HEK293 (cell line): ENCODE data around the gene ATP13A1.

Experiments used
- CTCF ChIA-PET: fragments of 350-600 bp; formaldehyde crosslinking; extraction: SDS; loops from one replicate; lab custom pipeline; 2021; ENCODE audit warnings: antibody characterized with exemption; lab: Yijun Ruan, JAX
- POLR2A ChIA-PET: fragments of 300-600 bp; formaldehyde crosslinking; extraction: SDS; loops from one replicate; lab custom pipeline; 2020; ENCODE audit warnings: antibody characterized with exemption, inconsistent platforms; lab: Yijun Ruan, JAX
- H3K27ac ChIP-seq: fragments of 200-500 bp; sonication (Bioruptor generic); 2 replicates; pipeline ENCODE4 v1.5.1; 2014; ENCODE audit warnings: low read depth, low read length, control low read depth, inconsistent platforms; ENCODE audit errors: extremely low read depth
- H3K36me3 ChIP-seq, 2 experiments: fragments of 200-500 bp in 1 of 2; sonication (Bioruptor generic) in 1 of 2; 1 replicate in 1 of 2; 2 replicates in 1 of 2; pipeline ENCODE4 v1.5.1; 2014 to 2017; ENCODE audit warnings: inconsistent platforms in 2 of 2, low read length in 2 of 2; ENCODE audit not compliant: control insufficient read depth in 2 of 2, insufficient read depth in 1 of 2
- H3K4me1 ChIP-seq: fragments of 200-500 bp; sonication (Bioruptor generic); 2 replicates; pipeline ENCODE4 v1.5.1; 2014; ENCODE audit warnings: mild to moderate bottlenecking, low read length, inconsistent platforms; ENCODE audit not compliant: control insufficient read depth, insufficient read depth
- H3K4me3 ChIP-seq: 2 replicates; pipeline ENCODE4 v1.5.1; 2011; ENCODE audit warnings: low read depth, mild to moderate bottlenecking, control low read depth, low read length, moderate library complexity
- H3K9me3 ChIP-seq: fragments of 200-500 bp; sonication (Bioruptor generic); 2 replicates; pipeline ENCODE4 v1.5.1; 2014; ENCODE audit warnings: low read depth, low read length, inconsistent platforms; ENCODE audit not compliant: control insufficient read depth, insufficient read depth
- CTCF ChIP-seq: fragments of 450-650 bp; formaldehyde crosslinking; IDR thresholded peaks from 2 replicates; pipeline ENCODE4 v1.5.1; 2016; ENCODE audit warnings: missing biosample characterization, missing genetic modification characterization
- GLI2 ChIP-seq: fragments of 450-650 bp; formaldehyde crosslinking; IDR thresholded peaks from 2 replicates; pipeline ENCODE4; 2017; ENCODE audit warnings: missing biosample characterization, missing genetic modification characterization, low read depth, borderline replicate concordance
- HIC1 ChIP-seq: fragments of 450-650 bp; formaldehyde crosslinking; IDR thresholded peaks from 2 replicates; pipeline ENCODE4 v1.5.1; 2016; ENCODE audit warnings: missing biosample characterization, missing genetic modification characterization
- IKZF3 ChIP-seq: fragments of 450-650 bp; IDR thresholded peaks from 2 replicates; pipeline ENCODE4 v1.5.0; 2018; ENCODE audit warnings: missing biosample characterization, mild to moderate bottlenecking, missing genetic modification characterization, moderate library complexity
- KLF10 ChIP-seq: fragments of 450-650 bp; IDR thresholded peaks from 2 replicates; pipeline ENCODE4 v1.5.1; 2018; ENCODE audit warnings: missing biosample characterization, mild to moderate bottlenecking, missing genetic modification characterization
- KLF17 ChIP-seq: fragments of 450-650 bp; formaldehyde crosslinking; IDR thresholded peaks from 2 replicates; pipeline ENCODE4 v1.5.1; 2016; ENCODE audit warnings: missing biosample characterization, missing genetic modification characterization
- MEIS1 ChIP-seq: sonication (generic); formaldehyde crosslinking; IDR thresholded peaks from 2 replicates; pipeline ENCODE4 v1.8.1; 2022; ENCODE audit warnings: missing genetic modification reagents, mild to moderate bottlenecking, borderline replicate concordance
- REPIN1 ChIP-seq: fragments of 450-650 bp; formaldehyde crosslinking; IDR thresholded peaks from 2 replicates; pipeline ENCODE4 v1.5.1; 2017; ENCODE audit warnings: missing biosample characterization, missing genetic modification characterization, low read depth
- ZBTB1 ChIP-seq: fragments of 450-650 bp; formaldehyde crosslinking; IDR thresholded peaks from 2 replicates; pipeline ENCODE4 v1.5.1; 2016; ENCODE audit warnings: missing biosample characterization, missing genetic modification characterization
- ZBTB11 ChIP-seq: fragments of 450-650 bp; formaldehyde crosslinking; conservative IDR thresholded peaks from 2 replicates; pipeline ENCODE4 v1.5.1; 2016; ENCODE audit warnings: low read depth, missing biosample characterization, missing genetic modification characterization
- ZBTB21 ChIP-seq: fragments of 450-650 bp; formaldehyde crosslinking; IDR thresholded peaks from 2 replicates; pipeline ENCODE4 v1.5.1; 2017; ENCODE audit warnings: missing biosample characterization, missing genetic modification characterization
- ZFP37 ChIP-seq: fragments of 450-650 bp; formaldehyde crosslinking; IDR thresholded peaks from 2 replicates; pipeline ENCODE4 v1.5.1; 2016; ENCODE audit warnings: missing biosample characterization, missing genetic modification characterization
- ZNF112 ChIP-seq: fragments of 450-650 bp; formaldehyde crosslinking; IDR thresholded peaks from 2 replicates; pipeline ENCODE4 v1.5.0; 2017; ENCODE audit warnings: missing biosample characterization, missing genetic modification characterization
- ZNF114 ChIP-seq: fragments of 450-650 bp; formaldehyde crosslinking; IDR thresholded peaks from 2 replicates; pipeline ENCODE4 v1.5.0; 2017; ENCODE audit warnings: missing biosample characterization, missing genetic modification characterization
- ZNF184 ChIP-seq: fragments of 450-650 bp; IDR thresholded peaks from 2 replicates; pipeline ENCODE4 v1.5.1; 2018; ENCODE audit warnings: missing biosample characterization, mild to moderate bottlenecking, missing genetic modification characterization
- ZNF366 ChIP-seq: fragments of 450-650 bp; formaldehyde crosslinking; conservative IDR thresholded peaks from 2 replicates; pipeline ENCODE4 v1.5.1; 2016; ENCODE audit warnings: missing biosample characterization, missing genetic modification characterization
- ZNF37A ChIP-seq: fragments of 450-650 bp; IDR thresholded peaks from 2 replicates; pipeline ENCODE4 v1.5.1; 2018; ENCODE audit warnings: missing biosample characterization, missing genetic modification characterization
- ZNF391 ChIP-seq: fragments of 450-650 bp; formaldehyde crosslinking; IDR thresholded peaks from 2 replicates; pipeline ENCODE4 v1.5.1; 2016; ENCODE audit warnings: low read depth, missing biosample characterization, missing genetic modification characterization, borderline replicate concordance
- ZNF555 ChIP-seq: fragments of 450-650 bp; formaldehyde crosslinking; conservative IDR thresholded peaks from 2 replicates; pipeline ENCODE4 v1.5.1; 2017; ENCODE audit warnings: missing biosample characterization, mild to moderate bottlenecking, missing genetic modification characterization, inconsistent platforms
- ZNF600 ChIP-seq: fragments of 450-650 bp; formaldehyde crosslinking; IDR thresholded peaks from 2 replicates; pipeline ENCODE4 v1.5.1; 2016; ENCODE audit warnings: missing biosample characterization, missing genetic modification characterization
- ZNF629 ChIP-seq: fragments of 450-650 bp; formaldehyde crosslinking; IDR thresholded peaks from 2 replicates; pipeline ENCODE4 v1.5.1; 2017; ENCODE audit warnings: missing biosample characterization, missing genetic modification characterization
- ZNF658 ChIP-seq: fragments of 450-650 bp; formaldehyde crosslinking; IDR thresholded peaks from 2 replicates; pipeline ENCODE4; 2016; ENCODE audit warnings: missing biosample characterization, missing genetic modification characterization
- ZNF76 ChIP-seq: fragments of 450-650 bp; formaldehyde crosslinking; IDR thresholded peaks from 2 replicates; pipeline ENCODE4; 2016; ENCODE audit warnings: low read depth, missing biosample characterization, missing genetic modification characterization, borderline replicate concordance
- ZXDB ChIP-seq: fragments of 450-650 bp; formaldehyde crosslinking; IDR thresholded peaks from 2 replicates; pipeline ENCODE4 v1.5.1; 2016; ENCODE audit warnings: missing biosample characterization, missing genetic modification characterization

The ATP13A1 gene

GRCh38 chr19:19644054-19644388, 19.5 kb downstream of the ATP13A1 start:
- H3K36me3 ChIP-seq: peaks cover 9 to 45% of the 10 kb centered on the region in 2 experiments; a peak in 2 of 3 replicates
- H3K4me3 ChIP-seq: no peak overlapping the region
- POLR2A ChIA-PET: no interaction called here

GRCh38 chr19:19643158-19644053, 20.1 kb downstream of the ATP13A1 start, which contains the start of gene GMIP:
TSS of gene GMIP (minus strand) at chr19:19643657. CDS start at chr19:19643529, 128 bp downstream.
- ChIA-PET CTCF (interaction anchor here (0.7 to 2.5 kb wide), 13 partner anchors 8 to 153 kb away, joined by 3 to 47 read pairs (median 4); no protein-coding TSS in a partner anchor), POLR2A (no interaction called here)
- peaks cover 6 to 43% of the 10 kb centered on the region in 2 experiments; a peak in 2 of 3 replicates for H3K36me3 ChIP-seq
- no peaks in the 10 kb centered on the region for H3K4me1 ChIP-seq
- H3K9me3 ChIP-seq: no peaks in the 10 kb centered on the region
- H3K27ac ChIP-seq: peak within 1 kb of the TSS; percentile 46; the same call in 1 of the 2 replicates
- peak within 1 kb of the TSS; percentile 81 for H3K4me3 ChIP-seq
- peak; percentile 62 for TF ChIP-seq CTCF
- TF ChIP-seq ZXDB (tag by site-specific recombination): peak; percentile 48
- peak; percentile 63 for TF ChIP-seq IKZF3 (tag by site-specific recombination)
- TF ChIP-seq ZBTB21: no peak
- no peak for TF ChIP-seq ZNF112 (tag by site-specific recombination)
- no peak for TF ChIP-seq ZNF76 (tag by site-specific recombination)
- no peak for TF ChIP-seq ZNF629
- TF ChIP-seq ZNF391 (tag by site-specific recombination): 0 out of 2 replicates have a peak, but pooled peaks have one; percentile 37
- peak; percentile 34; the same call in 1 of the 2 replicates for TF ChIP-seq HIC1 (tag by site-specific recombination)
- no peak for TF ChIP-seq ZFP37

More at GRCh38 chr19:19644054-19644388, 19.5 kb downstream of the ATP13A1 start:
- Histone ChIP-seq H3K4me1 (no peaks in the 10 kb centered on the region), H3K27ac (no peak overlapping the region), H3K9me3 (no peaks in the 10 kb centered on the region)
- TF ChIP-seq ZNF555 (no peak), ZBTB1 (no peak), ZBTB11 (tag by site-specific recombination) (no peak), ZNF658 (no peak), ZNF37A (tag by site-specific recombination) (no peak), ZNF184 (tag by site-specific recombination) (no peak), ZNF366 (no peak), REPIN1 (tag by site-specific recombination) (no peak), ZNF114 (tag by site-specific recombination) (no peak), MEIS1 (no peak), KLF17 (no peak), GLI2 (no peak), KLF10 (tag by site-specific recombination) (no peak), ZNF600 (no peak)
- CTCF ChIA-PET: interaction anchor here (0.7 to 2.5 kb wide), 13 partner anchors 8 to 153 kb away, joined by 3 to 47 read pairs (median 4); no protein-coding TSS in a partner anchor
